Mononuclear cell (primary cell): Measurements from ENCODE around the gene CAMK2G. TPM values are rescaled to one million over a fixed set of nuclear protein-coding genes. Genes with fewer than 3 reads are reported as not detected.
"Not testable (repeated sequence)": the region's sequence is repeated elsewhere in the genome, so short reads cannot be mapped to it uniquely, and the experiment has no call there.

ENCODE experiments used
- H3K27me3 ChIP-seq: 2 replicates; pipeline ENCODE4 v1.6.0; 2011; ENCODE audit warnings: low read length, control low read depth; ENCODE audit not compliant: insufficient read depth
- H3K4me1 ChIP-seq: 2 replicates; pipeline ENCODE4 v1.5.1; 2011; ENCODE audit warnings: mild to moderate bottlenecking, low read length, control low read depth; ENCODE audit not compliant: insufficient read depth
- H3K4me3 ChIP-seq: 2 replicates; pipeline ENCODE4 v1.5.1; 2011; ENCODE audit warnings: mild to moderate bottlenecking, low read length, moderate library complexity
- H3K9me3 ChIP-seq: 2 replicates; pipeline ENCODE4 v1.5.1; 2011; ENCODE audit warnings: low read depth, mild to moderate bottlenecking, control low read depth, low read length
- total RNA-seq: library from RNA; depleted of rRNA; stranded (reverse); fragments of >200 nt; gene quantifications from one replicate; pipeline ENCODE4 v1.2.3, GENCODE V29; 2012

The CAMK2G gene
- total RNA-seq, 1 donor, result 25.9 TPM

DNA sequence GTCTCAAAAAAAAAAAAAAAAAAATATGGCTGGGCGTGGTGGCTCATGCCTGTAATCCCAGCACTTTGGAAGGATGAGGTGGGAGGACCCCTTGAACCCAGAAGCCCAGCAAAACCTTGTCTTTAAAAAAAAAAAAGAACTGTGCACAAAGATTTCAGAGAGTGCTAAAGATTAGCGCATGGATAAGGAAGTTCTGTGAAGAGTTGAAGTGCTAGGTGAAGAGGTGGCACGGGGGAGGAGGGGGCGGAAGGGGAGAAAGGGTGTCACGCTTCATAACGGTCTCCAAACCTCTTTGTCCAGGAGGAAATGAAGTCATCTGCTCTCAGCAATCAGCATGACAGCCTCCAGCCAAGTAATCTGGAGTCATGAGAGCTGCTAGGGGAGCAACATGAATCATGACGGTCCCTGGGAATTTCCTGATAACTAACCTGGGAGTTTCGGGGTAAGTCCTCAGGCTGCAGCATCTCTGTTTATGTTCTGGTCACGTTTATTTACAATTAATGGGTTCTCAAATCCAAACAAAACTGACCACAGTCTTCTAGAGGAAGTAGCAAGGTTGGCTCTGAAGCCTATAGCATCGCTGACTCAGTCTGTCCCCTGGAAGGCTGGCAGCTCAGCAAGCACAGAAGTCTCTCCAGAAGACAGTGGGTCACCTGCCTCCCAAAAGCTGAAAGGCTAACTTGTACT, 34.6 kb upstream of the CAMK2G start:
- Histone ChIP-seq H3K9me3 (no peaks in the 10 kb centered on the region), H3K4me1 (peaks cover 71% of the 10 kb centered on the region), H3K27me3 (peaks cover 7% of the 10 kb centered on the region), H3K4me3 (no peak overlapping the region)

DNA sequence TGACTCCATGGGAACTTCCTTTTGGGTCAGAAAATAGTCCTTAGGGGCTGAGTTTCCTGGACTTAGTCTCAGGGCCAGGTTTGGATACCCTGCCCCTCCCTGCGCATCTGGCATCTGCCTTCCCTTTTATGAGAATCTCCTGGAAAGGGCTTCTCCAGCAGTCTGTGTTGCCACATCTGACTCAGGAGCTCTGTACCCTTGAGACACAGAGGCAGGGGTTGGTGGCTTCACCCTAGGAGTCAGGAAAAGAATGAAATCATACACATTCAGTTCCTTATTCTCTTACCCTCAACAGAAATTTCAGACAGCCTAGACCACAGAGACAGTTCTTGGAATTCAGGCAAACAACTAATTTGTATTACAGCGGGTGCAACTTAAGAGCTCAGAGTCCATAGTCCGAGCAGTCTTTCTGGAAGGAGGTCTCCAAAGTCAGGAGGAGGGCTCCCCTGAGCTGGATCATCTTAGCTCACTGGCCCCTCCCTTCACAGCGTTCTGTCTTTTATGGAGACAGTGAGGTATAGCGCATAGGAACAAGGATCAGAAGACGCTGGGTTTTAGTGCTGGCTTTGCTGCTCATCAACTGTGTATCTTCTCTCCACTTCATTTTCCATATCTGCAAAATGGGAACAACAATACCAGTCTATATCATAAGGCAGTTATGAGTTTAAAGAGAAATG, 33.6 kb upstream of the CAMK2G start:
- Histone ChIP-seq H3K9me3 (no peaks in the 10 kb centered on the region), H3K4me3 (no peak overlapping the region), H3K27me3 (peaks cover 7% of the 10 kb centered on the region), H3K4me1 (peaks cover 71% of the 10 kb centered on the region)

DNA sequence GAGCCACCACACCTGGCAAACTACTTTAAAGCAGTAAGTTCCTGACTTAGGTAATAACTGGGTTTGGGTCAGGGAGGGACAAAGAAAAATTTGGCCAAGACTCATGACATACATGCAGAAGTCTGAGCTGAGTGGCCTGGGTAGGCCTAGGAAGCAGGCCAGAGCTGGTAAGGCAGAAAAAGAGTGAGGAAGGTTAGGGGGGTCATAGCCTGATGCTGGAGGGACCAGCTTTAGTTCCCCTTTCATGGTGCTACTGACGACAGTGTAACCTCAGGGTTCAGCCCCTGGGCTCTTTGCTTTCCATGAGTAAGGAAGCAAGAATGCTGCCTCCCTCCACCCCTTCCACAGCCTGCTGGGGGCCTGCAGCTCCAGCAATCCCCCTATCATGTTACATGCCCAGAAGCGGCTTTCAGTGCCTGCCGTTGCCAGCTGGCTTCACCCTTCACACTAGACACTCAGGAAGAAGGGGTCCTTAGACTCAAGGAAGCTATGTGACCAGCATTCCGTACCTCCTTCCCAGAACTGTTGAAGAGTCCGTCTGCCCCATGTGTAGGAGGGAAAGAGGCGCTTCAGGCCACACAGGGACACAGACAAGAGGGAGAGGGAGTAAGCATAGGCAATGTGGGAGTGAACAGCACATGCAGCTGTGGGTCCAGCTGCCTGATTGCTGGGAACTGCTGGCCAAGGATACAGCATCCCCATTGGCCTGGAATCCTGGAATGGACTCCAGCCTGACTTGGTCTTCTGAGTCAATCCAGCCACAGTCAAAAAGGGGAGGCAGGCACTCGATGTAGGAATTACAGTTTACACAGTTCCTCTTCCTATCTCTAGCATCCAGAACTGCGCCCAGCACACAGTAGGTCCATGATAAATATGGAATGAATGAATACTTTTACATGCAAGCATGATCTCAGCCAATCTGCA, 32.4 kb upstream of the CAMK2G start:
- Histone ChIP-seq H3K4me3 (no peak overlapping the region), H3K9me3 (no peaks in the 10 kb centered on the region), H3K4me1 (peaks cover 76% of the 10 kb centered on the region), H3K27me3 (peaks cover 7% of the 10 kb centered on the region)

DNA sequence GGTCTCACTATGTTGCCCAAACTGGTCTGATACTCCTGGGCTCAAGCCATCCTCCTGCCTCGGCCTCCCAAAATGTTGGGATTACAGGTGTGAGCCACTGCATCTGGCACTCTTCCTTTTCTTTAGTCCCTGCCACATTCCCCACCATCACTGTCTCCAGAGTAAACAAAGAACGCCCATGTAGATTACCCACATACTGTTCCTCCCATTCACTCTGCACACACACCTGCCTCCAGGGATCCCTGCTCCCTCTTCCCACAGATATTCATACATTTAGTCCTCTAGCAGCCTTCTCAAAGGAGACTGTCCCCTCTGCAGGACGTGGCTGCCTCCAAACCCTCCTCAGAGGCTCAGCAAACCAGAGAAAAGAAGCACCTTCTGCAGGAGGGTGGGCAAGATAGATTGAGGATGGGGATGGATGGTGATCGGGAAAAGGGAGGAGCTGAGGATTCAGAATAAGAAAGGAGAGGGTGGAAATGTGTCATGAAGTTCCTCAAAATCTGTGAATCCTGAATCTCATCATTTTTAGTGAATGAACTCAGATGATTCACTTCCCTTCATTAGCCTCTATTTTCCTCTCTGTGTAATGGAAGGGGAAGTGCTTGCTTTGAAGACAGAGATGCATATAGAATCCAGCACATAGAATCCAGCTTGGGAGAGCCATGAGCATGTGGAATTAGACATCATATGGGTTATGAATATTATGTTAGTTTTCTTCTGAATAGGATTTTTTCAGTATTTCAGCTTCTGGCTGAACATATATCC, 31.1 kb upstream of the CAMK2G start:
- peaks cover 70% of the 10 kb centered on the region for H3K4me1 ChIP-seq
- H3K4me3 ChIP-seq, result no peak overlapping the region
- peaks cover 4% of the 10 kb centered on the region for H3K27me3 ChIP-seq
- H3K9me3 ChIP-seq, result no peaks in the 10 kb centered on the region

DNA sequence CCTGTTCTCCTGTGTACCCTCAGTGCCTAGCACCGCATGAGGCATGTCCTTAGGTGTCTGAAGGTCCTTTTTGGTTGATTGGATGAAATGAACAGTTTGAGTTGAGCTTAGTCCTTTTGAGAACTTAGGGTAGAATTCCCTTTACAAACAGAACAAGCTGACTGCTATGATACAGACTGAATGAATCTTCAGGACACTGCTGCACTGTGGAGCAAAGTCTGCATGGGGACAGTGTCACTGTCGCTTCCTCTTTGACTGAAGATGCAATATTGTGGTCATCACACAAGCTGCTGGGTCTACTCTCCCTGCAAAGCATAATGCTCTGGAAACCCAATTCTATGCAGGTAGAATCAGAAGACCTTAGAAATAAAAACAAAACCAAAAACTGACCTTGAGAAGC, 28.0 kb upstream of the CAMK2G start:
- H3K9me3 ChIP-seq, result no peaks in the 10 kb centered on the region
- H3K27me3 ChIP-seq, result no peaks in the 10 kb centered on the region
- H3K4me1 ChIP-seq, result peaks cover 56% of the 10 kb centered on the region

DNA sequence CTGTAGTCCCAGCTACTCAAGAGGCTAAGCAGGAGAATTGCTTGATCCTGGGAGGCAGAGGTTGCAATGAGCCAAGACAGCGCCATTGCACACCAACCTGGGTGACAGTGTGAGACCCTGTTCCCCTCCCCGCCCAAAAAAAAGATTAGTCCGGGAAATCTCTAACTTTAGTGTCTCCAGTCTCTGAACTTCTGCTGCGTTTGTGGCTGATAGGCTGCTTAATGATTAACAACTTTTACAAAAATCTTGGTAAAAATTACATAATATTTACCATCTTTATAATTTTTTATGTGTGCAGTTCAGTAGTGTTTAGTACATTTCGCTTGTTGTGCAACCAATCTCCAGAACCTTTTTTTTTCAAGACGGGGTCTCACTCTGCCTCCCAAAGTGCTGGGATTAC, 26.9 kb upstream of the CAMK2G start:
- Histone ChIP-seq H3K4me1 (peaks cover 45% of the 10 kb centered on the region), H3K9me3 (no peaks in the 10 kb centered on the region), H3K27me3 (no peaks in the 10 kb centered on the region), H3K4me3 (no peak overlapping the region)

More for the DNA sequence above, 28.0 kb upstream of the CAMK2G start:
- H3K4me3 ChIP-seq, result no peak overlapping the region

DNA sequence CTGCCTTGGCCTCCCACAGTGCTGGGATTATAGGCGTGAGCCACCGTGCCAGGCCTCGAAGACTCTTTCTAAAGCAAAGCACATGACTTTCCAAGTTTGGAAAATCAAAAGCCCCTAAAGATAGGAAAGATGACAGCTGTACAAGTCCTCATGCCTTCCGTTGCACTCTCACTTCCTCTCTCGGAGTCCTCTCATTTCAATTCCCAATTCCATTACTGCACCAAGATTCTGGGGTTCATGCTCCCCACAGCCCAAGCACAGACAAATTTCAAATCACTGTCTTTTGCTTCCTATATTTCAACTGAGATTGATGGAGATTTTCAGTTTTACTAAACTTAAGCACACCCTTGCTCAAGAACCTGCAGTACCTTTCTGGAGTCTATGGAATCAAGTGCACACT, 25.7 kb upstream of the CAMK2G start:
- Histone ChIP-seq H3K4me3 (no peak overlapping the region), H3K4me1 (peaks cover 33% of the 10 kb centered on the region), H3K9me3 (no peaks in the 10 kb centered on the region), H3K27me3 (no peaks in the 10 kb centered on the region)

DNA sequence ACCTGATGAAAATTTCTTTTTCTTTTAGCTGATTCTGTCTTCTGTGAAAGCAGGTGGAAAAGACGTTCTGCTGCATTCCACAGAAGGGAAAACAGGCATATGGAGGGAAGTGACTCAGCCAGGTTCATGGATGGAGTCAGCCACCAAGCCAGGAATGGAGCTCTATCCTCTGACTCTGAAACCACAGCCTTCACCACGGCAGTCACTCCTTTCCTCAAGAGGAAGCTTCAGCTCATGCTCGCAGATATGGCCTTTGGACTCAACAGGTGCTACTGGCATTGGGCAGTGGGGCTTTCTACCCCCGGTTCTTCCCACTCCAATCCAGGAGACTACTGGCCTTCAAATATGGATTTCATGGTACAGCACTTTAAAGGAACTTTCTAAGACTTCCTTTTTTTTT, 25.1 kb upstream of the CAMK2G start:
- H3K4me1 ChIP-seq, result peaks cover 31% of the 10 kb centered on the region
- H3K9me3 ChIP-seq, result no peaks in the 10 kb centered on the region
- H3K27me3 ChIP-seq, result no peaks in the 10 kb centered on the region
- no peak overlapping the region for H3K4me3 ChIP-seq

DNA sequence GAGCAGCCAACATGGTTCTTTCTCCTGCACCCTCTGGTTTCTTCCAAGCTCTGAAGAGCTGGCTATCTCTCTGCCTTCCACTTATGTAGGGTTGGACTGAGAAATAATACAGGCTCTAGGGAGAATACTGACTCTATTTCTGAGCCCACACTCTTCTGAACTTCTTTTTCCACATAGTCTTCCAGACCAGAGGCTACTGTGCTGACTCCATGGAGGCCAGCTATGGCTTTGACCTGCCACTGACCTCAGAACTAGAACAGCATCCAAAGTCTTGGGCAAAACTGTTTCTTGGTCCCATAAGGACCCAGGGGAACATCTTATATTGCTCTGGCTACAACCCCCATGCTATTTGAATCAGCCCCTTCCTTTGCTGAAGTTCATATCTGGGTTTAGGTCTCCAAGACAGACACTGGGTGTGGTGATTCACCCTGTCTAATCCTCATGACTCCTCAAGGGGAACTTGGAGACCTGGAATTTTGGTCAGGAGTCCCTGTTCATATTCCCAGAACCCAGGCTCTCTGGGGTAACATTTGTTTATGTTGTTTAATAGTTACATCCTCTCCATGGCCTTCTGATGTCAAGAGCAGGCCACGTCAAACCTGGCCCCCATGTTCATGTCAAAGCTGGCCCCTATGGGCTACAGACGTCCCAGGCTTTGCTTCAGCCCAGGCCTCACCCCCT, 24.5 kb upstream of the CAMK2G start:
- Histone ChIP-seq H3K4me1 (peaks cover 31% of the 10 kb centered on the region), H3K4me3 (no peak overlapping the region), H3K27me3 (no peaks in the 10 kb centered on the region), H3K9me3 (no peaks in the 10 kb centered on the region)

DNA sequence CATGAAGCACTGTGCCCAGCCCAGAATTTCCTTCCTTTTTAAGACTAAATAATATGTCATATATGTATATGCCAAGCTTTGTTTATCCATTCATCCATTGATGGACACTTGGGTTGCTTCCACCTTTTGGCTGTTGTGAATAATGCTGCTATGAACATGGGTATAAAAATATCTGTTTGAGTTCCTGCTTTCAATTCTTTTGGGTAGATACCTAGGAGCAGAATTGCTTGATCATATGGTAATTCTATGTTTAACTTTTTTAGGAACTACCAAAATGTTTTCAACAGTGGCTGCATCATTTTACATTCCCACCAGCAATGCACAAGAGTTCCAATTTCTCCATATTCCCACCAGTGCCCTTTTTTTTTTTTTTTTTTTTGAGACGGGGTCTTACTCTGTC, 23.3 kb upstream of the CAMK2G start:
- Histone ChIP-seq H3K9me3 (no peaks in the 10 kb centered on the region), H3K4me3 (no peak overlapping the region), H3K4me1 (peaks cover 30% of the 10 kb centered on the region), H3K27me3 (no peaks in the 10 kb centered on the region)

DNA sequence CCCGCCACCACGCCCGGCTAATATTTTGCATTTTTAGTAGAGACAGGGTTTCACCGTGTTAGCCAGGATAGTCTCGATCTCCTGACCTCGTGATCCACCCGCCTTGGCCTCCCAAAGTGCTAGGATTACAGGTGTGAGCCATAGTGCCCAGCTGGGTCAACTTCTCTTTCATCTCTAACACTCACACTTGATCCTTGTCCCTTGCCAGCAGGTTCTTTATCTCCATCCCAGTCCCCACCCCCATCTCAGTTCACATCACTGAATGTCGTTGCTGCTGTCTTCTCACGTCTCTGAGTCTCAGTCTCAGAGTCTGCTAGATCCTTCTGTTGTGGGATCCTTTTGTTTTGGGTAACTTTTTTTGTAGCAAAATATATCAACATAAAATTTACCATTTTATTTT, 21.0 kb upstream of the CAMK2G start:
- H3K4me1 ChIP-seq, result peaks cover 14% of the 10 kb centered on the region
- not testable (repeated sequence) for H3K9me3 ChIP-seq, H3K27me3 ChIP-seq, H3K4me3 ChIP-seq

DNA sequence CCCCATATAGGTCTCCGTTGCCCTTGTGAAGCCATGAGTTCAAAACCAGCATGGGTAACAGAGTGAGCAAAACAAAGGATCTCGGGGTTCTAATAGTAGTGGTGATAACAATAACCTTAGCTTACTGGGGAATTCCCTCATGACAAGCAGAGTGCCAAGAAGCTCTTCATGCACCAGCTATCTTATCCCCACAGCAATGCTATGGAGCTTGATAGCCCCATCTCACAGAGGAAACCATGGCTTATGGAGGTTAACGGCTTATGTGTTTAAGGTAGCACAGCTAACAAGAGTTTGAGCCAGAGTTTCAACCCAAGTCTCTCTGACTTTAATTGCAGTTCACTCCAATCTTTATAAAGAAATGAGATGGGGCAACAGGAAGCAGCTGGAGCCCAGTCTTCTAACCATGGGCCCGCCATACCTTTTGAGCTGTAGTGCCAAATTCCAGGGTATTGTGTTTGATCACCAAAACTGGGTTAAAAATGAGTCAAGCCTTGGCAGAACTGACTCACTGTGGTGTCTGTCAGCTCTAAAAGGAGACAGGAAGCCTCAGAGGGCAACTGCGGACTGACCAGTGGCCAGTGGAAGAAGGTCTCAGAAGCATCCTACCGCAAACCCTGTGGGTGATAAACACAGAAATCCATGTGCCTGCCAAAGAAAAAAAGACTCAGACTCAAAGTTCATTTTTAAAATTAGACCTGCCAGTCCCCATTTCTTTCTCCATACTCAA, 20.1 kb upstream of the CAMK2G start:
- Histone ChIP-seq H3K4me1 (peaks cover 4% of the 10 kb centered on the region), H3K4me3 (no peak overlapping the region), H3K27me3 (no peaks in the 10 kb centered on the region), H3K9me3 (no peaks in the 10 kb centered on the region)

DNA sequence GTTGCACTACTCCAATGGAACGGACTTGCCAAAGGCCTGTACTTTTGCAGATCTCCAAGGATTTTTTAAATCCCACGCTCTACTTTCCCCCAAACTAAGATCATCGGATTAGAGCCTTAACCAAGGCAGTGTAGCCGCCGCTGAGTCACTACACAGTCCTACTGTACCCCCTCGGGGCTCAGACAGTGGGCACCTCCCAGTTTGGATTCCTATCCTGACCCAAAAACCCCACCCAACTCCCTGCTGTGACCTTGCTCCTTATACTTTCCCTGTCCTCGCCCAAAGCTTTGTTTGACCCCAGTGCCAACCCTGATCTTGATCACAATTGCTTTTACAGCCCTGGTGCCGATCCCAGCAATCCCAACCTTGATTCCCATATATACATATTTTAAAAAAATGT, 19.1 kb upstream of the CAMK2G start:
- Histone ChIP-seq H3K4me1 (peaks cover 7% of the 10 kb centered on the region), H3K9me3 (no peaks in the 10 kb centered on the region), H3K27me3 (no peaks in the 10 kb centered on the region), H3K4me3 (no peak overlapping the region)
